CD14-positive monocyte (primary cell): ENCODE data around the gene WDR64. TPM values are rescaled to one million over a fixed set of nuclear protein-coding genes. Genes with fewer than 3 reads are reported as not detected.
A peak's percentile ranks its signal among the peaks of the same experiment; 100 is the strongest.

Experiments
- DNase-seq, 3 donors: peaks; one replicate each; pipeline ENCODE4 v3.0.0-alpha.2; 2011 to 2022
- H2AFZ ChIP-seq: 2 replicates; pipeline ENCODE4 v1.6.0; 2012; ENCODE audit warnings: mild to moderate bottlenecking, low read depth, low read length, inconsistent platforms; ENCODE audit not compliant: insufficient read depth, poor library complexity, severe bottlenecking
- H3K27ac ChIP-seq, 2 donors: 1 replicate in 1 of 2; 2 replicates in 1 of 2; pipeline ENCODE4 v1.5.1; 2012 to 2013; ENCODE audit warnings: low read length in 2 of 2, control low read depth in 1 of 2, inconsistent platforms in 1 of 2, low read depth in 1 of 2, mild to moderate bottlenecking in 1 of 2
- H3K27me3 ChIP-seq, 2 donors: one replicate each; pipeline versions ENCODE4 v1.6.0 to v1.6.1; 2011 to 2013; ENCODE audit warnings: low read length in 2 of 2; ENCODE audit not compliant: control insufficient read depth in 2 of 2, insufficient read depth in 2 of 2
- H3K36me3 ChIP-seq, 2 donors: replicated peaks in 1 of 2; 1 replicate in 1 of 2; 2 replicates in 1 of 2; pipeline versions ENCODE4 v1.5.1 to v1.6.1; 2012 to 2013; ENCODE audit warnings: low read length in 2 of 2, control low read depth in 1 of 2, inconsistent platforms in 1 of 2, mild to moderate bottlenecking in 1 of 2; ENCODE audit not compliant: insufficient read depth in 2 of 2, control insufficient read depth in 1 of 2
- H3K4me1 ChIP-seq, 2 donors: 1 replicate in 1 of 2; 2 replicates in 1 of 2; pipeline versions ENCODE4 v1.5.1 to v1.6.1; 2012 to 2013; ENCODE audit warnings: low read length in 2 of 2, control low read depth in 1 of 2, inconsistent platforms in 1 of 2, mild to moderate bottlenecking in 1 of 2, moderate library complexity in 1 of 2; ENCODE audit not compliant: insufficient read depth in 2 of 2, control insufficient read depth in 1 of 2
- H3K4me2 ChIP-seq: replicated peaks from 2 replicates; pipeline ENCODE3; 2012; ENCODE audit warnings: low read length, moderate library complexity, mild to moderate bottlenecking; ENCODE audit not compliant: poor library complexity, severe bottlenecking; ENCODE audit errors: extremely low read depth
- H3K4me3 ChIP-seq, 3 experiments: fragments of 200-600 bp in 1 of 3; sonication (generic) in 1 of 3; replicated peaks in 1 of 3; 1 replicate in 2 of 3; 2 replicates in 1 of 3; pipeline ENCODE4 v1.5.1; 2011 to 2013; ENCODE audit warnings: low read length in 3 of 3, mild to moderate bottlenecking in 3 of 3, control low read depth in 2 of 3, low read depth in 2 of 3, inconsistent platforms in 1 of 3, moderate library complexity in 1 of 3
- H3K79me2 ChIP-seq: 2 replicates; pipeline ENCODE4 v1.6.0; 2012; ENCODE audit warnings: mild to moderate bottlenecking, control low read depth, inconsistent platforms, low read length, moderate library complexity; ENCODE audit not compliant: insufficient read depth
- H3K9ac ChIP-seq: 2 replicates; pipeline ENCODE4 v1.6.0; 2017; ENCODE audit warnings: low read length, mild to moderate bottlenecking; ENCODE audit not compliant: insufficient read depth, poor library complexity, severe bottlenecking
- H3K9me3 ChIP-seq, 2 donors: replicated peaks in 1 of 2; 1 replicate in 1 of 2; 2 replicates in 1 of 2; pipeline versions ENCODE4 v1.5.1 to v1.6.1; 2012 to 2013; ENCODE audit warnings: low read length in 2 of 2, control low read depth in 1 of 2; ENCODE audit not compliant: control insufficient read depth in 1 of 2, insufficient read depth in 1 of 2
- H4K20me1 ChIP-seq: 2 replicates; pipeline ENCODE4 v1.6.0; 2012; ENCODE audit warnings: mild to moderate bottlenecking, low read length, control low read depth, moderate library complexity; ENCODE audit not compliant: insufficient read depth
- H3K27ac Mint-ChIP-seq, 7 donors: one replicate each; pipeline ENCODE4 v1.8.0; 2020; ENCODE audit warnings: mild to moderate bottlenecking in 7 of 7, mixed read lengths in 7 of 7, moderate library complexity in 6 of 7, inconsistent platforms in 2 of 7
- H3K27me3 Mint-ChIP-seq, 3 donors: one replicate each; pipeline ENCODE4 v1.8.0; 2021 to 2022; ENCODE audit warnings: low read depth in 3 of 3, mild to moderate bottlenecking in 3 of 3, mixed read lengths in 3 of 3, moderate library complexity in 3 of 3, inconsistent platforms in 1 of 3
- H3K36me3 Mint-ChIP-seq, 2 donors: one replicate each; pipeline ENCODE4 v1.8.0; 2020; ENCODE audit warnings: mixed read lengths in 2 of 2, inconsistent platforms in 1 of 2, mild to moderate bottlenecking in 1 of 2
- H3K4me1 Mint-ChIP-seq: one replicate; pipeline ENCODE4 v1.8.0; 2020; ENCODE audit warnings: mild to moderate bottlenecking, mixed read lengths
- H3K4me3 Mint-ChIP-seq, 2 donors: one replicate each; pipeline ENCODE4 v1.8.0; 2020; ENCODE audit warnings: mild to moderate bottlenecking in 2 of 2, mixed read lengths in 2 of 2, moderate library complexity in 1 of 2
- H3K9me3 Mint-ChIP-seq, 7 donors: one replicate each; pipeline ENCODE4 v1.8.0; 2020 to 2022; ENCODE audit warnings: mixed read lengths in 7 of 7, mild to moderate bottlenecking in 6 of 7, moderate library complexity in 6 of 7, inconsistent platforms in 2 of 7
- WGBS: methylation state at CpG from one replicate; pipeline ENCODE4 v1.1.5; 2013; ENCODE audit warnings: missing lambda C conversion rate; ENCODE audit not compliant: insufficient coverage; 5-methylcytosine and 5-hydroxymethylcytosine counted together
- intact Hi-C, 2 donors: fragments of 100-400 bp; cut with micrococcal nuclease; formaldehyde crosslinking; loops; one replicate each; pipeline versions ENCODE4 v1.15.0 to v1.15.1; 2023
- polyA plus RNA-seq, 3 donors: library from polyadenylated mRNA; depleted of rRNA in 1 of 3; unstranded in 2 of 3; stranded (reverse) in 1 of 3; fragments of 300-500 nt in 2 of 3; fragments of >200 nt in 1 of 3; fragmentation: Illumina TruSeq in 2 of 3; gene quantifications; 1 replicate in 2 of 3; 2 replicates in 1 of 3; pipeline ENCODE4 v1.2.3, GENCODE V29; 2012 to 2021
- TF ChIP-seq, protein P1 (sequence below): fragments of 200-600 bp; IDR thresholded peaks from one replicate; pipeline ENCODE4 v1.8.0; 2022; ENCODE audit warnings: antibody characterized with exemption, mild to moderate bottlenecking

Gene WDR64
- polyA plus RNA-seq, 3 donors, result not detected

DNA sequence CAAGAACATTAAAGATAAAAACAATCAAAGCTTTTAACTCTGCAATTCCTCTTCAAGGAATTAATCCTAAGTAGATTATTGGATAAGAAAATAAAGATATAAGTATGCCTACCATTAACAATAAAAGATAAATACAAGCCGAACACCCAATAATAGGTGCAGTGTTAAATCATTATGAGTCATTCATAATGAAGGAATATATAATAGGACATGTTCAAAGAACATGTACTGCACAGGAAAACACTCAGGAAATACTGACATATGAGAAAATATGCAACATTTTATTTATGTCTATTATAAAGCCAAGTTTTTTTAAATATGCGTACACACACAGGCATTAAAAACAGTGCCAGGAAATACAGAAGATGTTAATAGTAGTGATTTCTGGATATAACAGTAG, 184.9 kb downstream of the WDR64 start:
- H3K9me3 Mint-ChIP-seq, result no peaks in the 10 kb centered on the region
- Histone ChIP-seq H3K4me1 (no peaks in the 10 kb centered on the region), H4K20me1 (no peaks in the 10 kb centered on the region), H3K27ac (no peak overlapping the region), H3K36me3 (no peaks in the 10 kb centered on the region), H2AFZ (no peak overlapping the region), H3K27me3 (peaks cover 0 to 3% of the 10 kb centered on the region in 2 donors), H3K4me2 (no peak overlapping the region), H3K9ac (no peak overlapping the region), H3K4me3 (no peak overlapping the region), H3K79me2 (no peaks in the 10 kb centered on the region), H3K9me3 (no peaks in the 10 kb centered on the region)
- H3K27ac Mint-ChIP-seq, result no peak overlapping the region
- H3K4me3 Mint-ChIP-seq, result no peak overlapping the region
- DNase-seq, result no peak
- H3K36me3 Mint-ChIP-seq, result no peaks in the 10 kb centered on the region
- H3K4me1 Mint-ChIP-seq, result peaks cover 3% of the 10 kb centered on the region
- H3K27me3 Mint-ChIP-seq, result peaks cover 0 to 4% (median 1%) of the 10 kb centered on the region in 3 donors
- TF ChIP-seq, protein P1, sequence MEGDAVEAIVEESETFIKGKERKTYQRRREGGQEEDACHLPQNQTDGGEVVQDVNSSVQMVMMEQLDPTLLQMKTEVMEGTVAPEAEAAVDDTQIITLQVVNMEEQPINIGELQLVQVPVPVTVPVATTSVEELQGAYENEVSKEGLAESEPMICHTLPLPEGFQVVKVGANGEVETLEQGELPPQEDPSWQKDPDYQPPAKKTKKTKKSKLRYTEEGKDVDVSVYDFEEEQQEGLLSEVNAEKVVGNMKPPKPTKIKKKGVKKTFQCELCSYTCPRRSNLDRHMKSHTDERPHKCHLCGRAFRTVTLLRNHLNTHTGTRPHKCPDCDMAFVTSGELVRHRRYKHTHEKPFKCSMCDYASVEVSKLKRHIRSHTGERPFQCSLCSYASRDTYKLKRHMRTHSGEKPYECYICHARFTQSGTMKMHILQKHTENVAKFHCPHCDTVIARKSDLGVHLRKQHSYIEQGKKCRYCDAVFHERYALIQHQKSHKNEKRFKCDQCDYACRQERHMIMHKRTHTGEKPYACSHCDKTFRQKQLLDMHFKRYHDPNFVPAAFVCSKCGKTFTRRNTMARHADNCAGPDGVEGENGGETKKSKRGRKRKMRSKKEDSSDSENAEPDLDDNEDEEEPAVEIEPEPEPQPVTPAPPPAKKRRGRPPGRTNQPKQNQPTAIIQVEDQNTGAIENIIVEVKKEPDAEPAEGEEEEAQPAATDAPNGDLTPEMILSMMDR, result no peak
- intact Hi-C loops, result loop anchor here in 1 of 2 donors (10.0 kb wide), 1 partner anchor 72 kb away; no protein-coding TSS in a partner anchor
- WGBS, result no CpG with 5 or more reads among the region's 2 CpGs

DNA sequence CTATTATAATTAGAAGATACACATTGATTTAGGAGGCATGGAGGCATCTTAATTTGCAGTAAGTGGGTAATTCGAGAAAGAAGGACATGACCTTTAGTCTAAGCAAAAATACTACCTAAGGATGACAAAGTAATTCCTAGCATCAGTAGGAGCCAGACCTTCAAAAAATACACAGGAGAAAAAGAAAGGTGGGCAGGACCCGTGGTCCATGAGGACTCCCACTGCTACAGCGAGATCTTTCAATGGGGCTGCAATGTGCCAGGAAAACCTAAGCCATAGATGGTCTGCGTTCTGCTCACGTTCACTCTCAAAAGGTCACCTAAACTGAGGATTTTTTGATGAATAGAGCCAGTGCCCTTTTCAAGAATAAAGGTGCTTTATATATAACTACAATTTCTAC, 185.3 kb downstream of the WDR64 start:
- DNase-seq, result no peak
- 80% methylated on average over 2 of the region's 5 CpGs for WGBS
- H3K27ac ChIP-seq, result no peak overlapping the region
- H2AFZ ChIP-seq, result no peak overlapping the region
- H3K27me3 Mint-ChIP-seq, result peaks cover 0 to 4% (median 1%) of the 10 kb centered on the region in 3 donors
- TF ChIP-seq, protein P1, result no peak
- no peaks in the 10 kb centered on the region for H3K4me1 ChIP-seq
- H3K9me3 Mint-ChIP-seq, result no peaks in the 10 kb centered on the region
- H3K9me3 ChIP-seq, result no peaks in the 10 kb centered on the region
- no peaks in the 10 kb centered on the region for H3K36me3 ChIP-seq
- no peak overlapping the region for H3K9ac ChIP-seq
- H4K20me1 ChIP-seq, result no peaks in the 10 kb centered on the region
- H3K27ac Mint-ChIP-seq, result peak overlapping the region in 1 of 7 donors; percentile 46
- intact Hi-C loops, result loop anchor here in 1 of 2 donors (10.0 kb wide), 1 partner anchor 73 kb away; no protein-coding TSS in a partner anchor
- H3K4me2 ChIP-seq, result no peak overlapping the region
- H3K27me3 ChIP-seq, result peaks cover 0 to 3% of the 10 kb centered on the region in 2 donors
- H3K4me3 ChIP-seq, result no peak overlapping the region
- H3K4me3 Mint-ChIP-seq, result no peak overlapping the region
- H3K4me1 Mint-ChIP-seq, result peaks cover 3% of the 10 kb centered on the region
- H3K36me3 Mint-ChIP-seq, result no peaks in the 10 kb centered on the region
- no peaks in the 10 kb centered on the region for H3K79me2 ChIP-seq
